HG02642 (cell line): Measurements from ENCODE around the gene SLC38A11.
"Not testable (repeated sequence)": the region's sequence is repeated elsewhere in the genome, so short reads cannot be mapped to it uniquely, and the experiment has no call there.

ENCODE experiments used
- ATAC-seq: cut with Tn5 transposase; IDR thresholded peaks from one replicate; pipeline ENCODE4 v1.9.1; 2021; ENCODE audit warnings: mild to moderate bottlenecking; ENCODE audit not compliant: unreplicated experiment, poor library complexity

Gene SLC38A11

DNA sequence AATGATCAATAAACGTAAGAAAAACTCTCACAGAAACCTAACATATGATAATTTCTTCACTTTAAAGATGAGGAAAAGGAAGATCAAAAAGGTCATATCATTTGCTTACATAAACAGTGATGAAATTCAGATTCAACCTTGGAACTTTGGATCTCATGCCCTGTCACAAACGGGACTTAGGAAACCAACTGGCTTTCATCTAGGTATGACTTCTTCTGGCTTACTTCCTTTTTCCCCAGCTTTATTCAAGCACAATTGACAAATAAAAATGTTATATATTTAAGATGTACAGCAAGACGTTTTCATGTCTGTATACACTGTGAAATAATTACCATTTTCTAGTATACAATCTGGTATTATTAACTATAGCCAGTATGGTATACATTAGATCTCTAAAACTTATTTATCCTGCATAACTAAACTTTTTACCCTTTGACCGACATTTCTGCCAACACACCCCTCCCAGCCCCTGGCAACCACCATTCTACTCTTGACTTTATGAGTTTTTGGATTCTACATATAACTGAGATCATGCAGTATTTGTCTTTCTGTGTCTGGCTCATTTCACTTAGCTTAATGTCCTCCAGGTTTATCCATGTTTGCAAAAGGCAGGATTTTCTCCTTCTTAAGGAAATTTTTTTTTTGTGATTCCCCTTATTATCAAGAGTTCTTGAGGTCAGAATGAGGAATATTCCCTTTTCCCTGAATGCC, 67.7 kb downstream of the SLC38A11 start:
- no peak for ATAC-seq

DNA sequence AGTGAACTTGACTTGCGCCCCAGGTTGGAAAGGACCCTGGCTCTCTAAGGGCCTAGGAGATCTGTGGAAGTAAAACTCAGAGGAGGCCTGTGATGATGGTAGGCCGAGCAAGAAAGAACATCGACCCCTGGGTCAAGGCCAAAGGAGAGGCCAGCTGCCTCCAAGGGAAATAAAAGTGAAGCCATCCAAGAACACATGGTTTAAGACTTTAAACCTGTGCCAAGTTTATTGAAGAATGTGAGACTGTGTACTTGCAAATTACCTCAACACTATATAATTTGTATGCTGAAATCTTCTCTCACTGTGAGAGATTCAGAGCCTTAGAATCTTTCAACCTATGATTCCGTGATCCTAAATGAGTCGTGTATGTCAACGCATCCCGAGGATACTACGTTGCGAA, 73.0 kb downstream of the SLC38A11 start:
- no peak for ATAC-seq

GRCh38 chr2:164881524-164881923, 73.8 kb downstream of the SLC38A11 start:
- ATAC-seq, result no peak

DNA sequence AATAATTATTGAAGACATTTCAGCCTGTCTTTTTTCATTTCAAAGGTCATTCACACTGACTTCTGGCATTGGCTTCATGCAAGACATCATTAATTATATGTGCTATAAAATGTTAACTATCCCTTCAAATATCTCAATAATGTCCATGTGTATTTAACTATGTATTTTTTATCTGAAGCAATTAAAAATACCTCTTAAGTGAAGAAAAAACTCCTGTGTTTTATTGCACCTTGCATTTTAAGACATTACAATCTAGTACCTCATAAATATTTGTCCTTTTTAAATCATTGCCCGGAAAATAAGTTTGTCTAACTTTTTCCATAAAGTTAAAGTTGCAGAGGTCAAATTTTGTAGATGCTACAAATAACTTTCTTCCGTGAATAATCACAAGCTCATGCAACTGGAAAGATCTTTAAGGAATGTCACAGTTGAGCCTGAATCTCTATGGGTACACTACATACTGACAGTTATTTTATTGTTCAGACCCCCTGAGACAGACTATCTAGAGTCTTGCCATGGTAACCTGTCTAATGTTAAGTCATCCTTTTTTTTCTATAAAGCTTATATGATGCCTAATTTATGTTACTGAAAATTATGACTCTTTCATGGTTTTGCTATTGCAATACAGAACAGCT, 75.3 kb downstream of the SLC38A11 start:
- no peak for ATAC-seq

DNA sequence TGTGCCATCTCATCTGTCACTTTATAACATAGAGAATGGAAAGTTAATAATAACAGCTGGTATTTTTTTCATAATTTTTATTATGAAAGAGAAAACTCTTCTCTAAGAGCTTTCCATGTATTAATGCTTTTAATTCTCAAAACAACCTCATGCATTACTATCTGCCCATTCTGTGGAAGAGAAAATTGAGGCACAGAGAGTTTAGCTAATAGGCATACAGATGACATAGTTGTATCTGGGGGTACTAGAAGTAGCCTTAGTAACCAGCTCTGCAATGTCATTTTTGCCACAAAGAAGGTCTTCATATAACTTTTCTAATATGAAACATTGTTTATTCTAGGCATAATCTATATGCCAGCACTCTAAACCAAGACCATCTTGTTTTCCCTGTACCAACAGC, 77.4 kb downstream of the SLC38A11 start:
- no peak for ATAC-seq

DNA sequence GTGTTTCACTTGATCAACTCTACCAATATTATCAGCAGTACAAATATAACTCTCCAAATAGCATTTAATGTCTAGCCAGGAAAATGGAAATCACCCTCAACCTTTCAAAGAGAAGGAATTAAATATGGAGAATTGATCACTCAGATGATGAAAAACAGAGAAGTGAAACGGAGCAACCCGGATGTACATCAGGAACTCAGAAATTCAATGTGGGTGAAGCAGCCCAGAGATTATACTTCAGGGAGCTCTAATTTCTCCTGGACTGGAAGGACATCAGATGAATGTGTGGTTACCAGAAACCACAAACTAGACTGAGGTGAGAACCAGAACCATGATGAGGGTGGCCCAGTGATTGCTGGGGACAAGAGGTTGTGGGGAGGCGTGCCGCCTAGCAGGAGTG, 78.2 kb downstream of the SLC38A11 start:
- no peak for ATAC-seq

GRCh38 chr2:164875334-164876205, 79.8 kb downstream of the SLC38A11 start:
- ATAC-seq, result no peak

GRCh38 chr2:164873210-164873908, 82.0 kb downstream of the SLC38A11 start:
- ATAC-seq, result no peak

- no peak for ATAC-seq
Observed at GRCh38 chr2:164871404-164871803, 83.9 kb downstream of the SLC38A11 start.

- ATAC-seq, result no peak
Observed at GRCh38 chr2:164869420-164869772, 85.9 kb downstream of the SLC38A11 start.

- no peak for ATAC-seq
Observed at GRCh38 chr2:164868563-164869419, 86.5 kb downstream of the SLC38A11 start.

DNA sequence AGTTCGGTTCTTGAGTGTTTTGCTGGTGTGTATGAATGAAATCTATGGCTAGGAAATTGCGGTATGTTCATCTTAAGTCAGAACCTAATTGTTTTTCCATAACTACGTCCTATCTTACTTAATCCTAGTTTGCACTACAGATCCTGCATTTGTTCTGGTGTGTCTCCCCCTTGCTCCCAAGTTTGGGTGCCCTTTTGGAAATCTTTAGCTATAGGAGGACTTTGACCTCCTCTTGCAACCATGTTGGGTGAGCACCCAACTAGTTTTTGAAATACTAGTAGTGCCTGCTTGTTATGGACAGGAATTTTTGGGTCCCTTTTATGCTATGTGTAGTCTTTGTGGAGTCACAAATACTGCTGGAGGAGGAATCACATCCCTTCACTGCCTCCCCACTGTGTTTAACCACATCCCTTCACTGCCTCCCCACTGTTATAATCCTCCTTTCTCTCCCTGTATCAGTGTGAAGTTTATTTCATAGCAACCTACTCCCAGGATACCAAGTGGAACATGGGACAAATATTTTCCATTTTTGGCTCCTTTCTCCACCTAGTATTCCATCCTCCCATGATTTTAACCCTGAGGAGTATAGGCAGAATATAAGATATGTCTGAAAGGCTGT, 87.4 kb downstream of the SLC38A11 start:
- no peak for ATAC-seq

DNA sequence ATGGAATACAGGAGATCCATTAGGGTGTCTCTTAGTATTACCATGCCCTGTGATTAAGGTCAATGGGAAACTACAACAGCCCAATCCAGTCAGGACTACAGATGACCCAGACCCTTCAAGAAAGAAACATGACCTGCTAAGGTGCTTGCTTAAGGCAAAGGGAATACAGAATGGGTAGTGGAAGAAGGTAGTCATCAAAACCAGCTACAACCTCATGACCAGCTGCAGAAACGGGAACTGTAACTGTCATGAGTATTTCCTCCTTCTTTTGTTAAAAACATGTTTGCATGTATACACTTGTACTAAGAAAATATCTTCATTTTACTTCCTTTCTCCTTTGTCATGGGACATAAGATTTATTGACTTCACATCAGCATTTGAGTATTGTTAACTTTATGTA, 88.9 kb downstream of the SLC38A11 start:
- not testable (repeated sequence) for ATAC-seq

- ATAC-seq, result no peak
Observed at GRCh38 chr2:164860694-164861042, 94.7 kb downstream of the SLC38A11 start.

DNA sequence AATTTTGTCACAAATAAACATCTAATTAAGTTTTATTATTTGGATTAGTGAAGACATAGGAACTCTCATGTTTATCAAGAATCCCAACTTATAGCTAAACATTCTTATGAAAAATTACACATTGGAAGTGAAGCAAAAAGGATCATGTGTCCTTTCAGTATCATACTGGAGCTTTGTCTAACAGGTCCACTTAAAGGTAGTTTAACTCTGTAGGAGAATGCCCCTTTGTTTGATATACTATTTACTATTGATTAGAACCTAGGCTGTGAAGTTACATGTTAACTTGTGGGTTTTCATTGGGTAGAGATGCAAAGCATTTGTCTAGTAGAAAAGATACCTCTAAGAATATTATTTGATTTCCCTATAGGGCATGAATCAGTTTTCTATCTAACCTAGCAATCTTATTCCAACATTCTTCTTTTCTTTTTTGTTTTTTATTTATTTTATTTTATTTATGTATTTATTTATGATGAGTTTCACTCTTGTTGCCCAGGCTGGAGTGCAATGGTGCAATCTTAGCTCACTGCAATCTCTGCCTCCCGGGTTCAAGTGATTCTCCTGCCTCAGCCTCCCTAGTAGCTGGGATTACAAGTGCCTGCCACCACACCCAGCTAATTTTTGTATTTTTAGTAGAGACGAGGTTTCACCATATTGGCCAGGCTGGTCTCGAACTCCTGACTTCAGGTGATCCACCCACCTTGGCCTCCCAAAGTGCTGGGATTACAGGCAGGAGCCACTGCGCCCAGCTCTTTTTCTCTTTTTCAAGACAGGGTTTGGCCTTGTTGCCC, 95.2 kb downstream of the SLC38A11 start:
- ATAC-seq, result not testable (repeated sequence)

DNA sequence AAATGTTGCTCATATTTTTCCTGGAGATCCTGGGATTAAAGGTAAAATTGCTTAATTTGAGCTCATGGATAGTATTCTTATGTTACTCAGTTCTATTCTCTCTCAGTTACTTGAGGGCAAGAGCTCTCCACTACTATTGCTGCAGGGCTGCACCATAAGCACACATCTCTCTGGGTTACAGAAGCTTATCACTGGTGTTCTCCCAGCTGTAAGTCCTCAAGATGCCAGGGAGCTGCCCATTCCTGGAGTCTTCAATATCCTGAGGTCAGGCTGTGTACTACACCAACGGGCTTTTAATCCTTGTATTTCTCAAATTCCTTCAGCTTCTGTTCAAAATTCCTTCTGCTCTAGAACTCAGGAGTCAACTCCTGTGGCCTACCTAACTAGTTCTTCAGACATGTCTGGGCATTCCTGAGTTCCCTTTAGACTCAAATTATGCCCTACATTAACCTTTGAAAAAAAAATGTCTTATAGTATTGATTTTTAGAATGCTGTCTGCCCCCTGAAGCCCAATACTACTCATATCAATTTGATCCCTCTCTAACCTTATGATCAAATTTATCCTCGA, 96.0 kb downstream of the SLC38A11 start:
- ATAC-seq, result no peak

GRCh38 chr2:164852086-164852485, 103.2 kb downstream of the SLC38A11 start:
- ATAC-seq, result no peak

- ATAC-seq, result no peak
Observed at GRCh38 chr2:164850235-164850634, 105.1 kb downstream of the SLC38A11 start.
